IMR-90 (cell line): Measurements from ENCODE around the gene ZNRF3. TPM values are rescaled to one million over a fixed set of nuclear protein-coding genes. Genes with fewer than 3 reads are reported as not detected.
"Not testable (repeated sequence)": the region's sequence is repeated elsewhere in the genome, so short reads cannot be mapped to it uniquely, and the experiment has no call there.

Source experiments
- ATAC-seq: fragments of 200-7000 bp; cut with Tn5 transposase; 2 replicates; pipeline ENCODE4 v1.9.1; 2020; ENCODE audit warnings: low read depth, mild to moderate bottlenecking, moderate library complexity
- BruUV-seq: library from RNA; stranded (reverse); fragments of 400-500 nt; replicated peaks from 2 replicates; lab custom pipeline; 2021; lab: Mats Ljungman, UMichigan
- CTCF ChIA-PET: fragments of 300-600 bp; formaldehyde crosslinking; extraction: SDS; loops from one replicate; lab custom pipeline; 2021; ENCODE audit warnings: antibody characterized with exemption; lab: Yijun Ruan, JAX
- POLR2A ChIA-PET: fragments of 300-600 bp; sonication (Branson Sonifier 250); formaldehyde crosslinking; loops from one replicate; lab custom pipeline; 2022; ENCODE audit warnings: antibody characterized with exemption; ENCODE audit not compliant: unreplicated experiment; lab: Charles Lee
- DNase-seq: peaks from one replicate; pipeline ENCODE4 v3.0.0; 2013
- H2AFZ ChIP-seq: replicated peaks from 2 replicates; pipeline ENCODE3; 2013; ENCODE audit warnings: low read length, mild to moderate bottlenecking; ENCODE audit not compliant: poor library complexity
- H2AK5ac ChIP-seq: 2 replicates; pipeline ENCODE4 v1.6.1; 2013; ENCODE audit warnings: low read depth, low read length, inconsistent platforms
- H2AK9ac ChIP-seq: replicated peaks from 2 replicates; pipeline ENCODE3; 2013; ENCODE audit warnings: mild to moderate bottlenecking, low read depth, low read length, moderate library complexity; ENCODE audit not compliant: poor library complexity
- H2BK120ac ChIP-seq: 2 replicates; pipeline ENCODE4 v1.6.1; 2013; ENCODE audit warnings: low read depth, low read length, inconsistent platforms
- H2BK15ac ChIP-seq: 3 replicates; pipeline ENCODE4 v1.6.1; 2013; ENCODE audit warnings: low read depth, low read length, inconsistent platforms
- H2BK20ac ChIP-seq: 2 replicates; pipeline ENCODE4 v1.6.1; 2013; ENCODE audit warnings: low read depth, mild to moderate bottlenecking, inconsistent platforms, low read length, moderate library complexity
- H2BK5ac ChIP-seq: 2 replicates; pipeline ENCODE4 v1.6.1; 2013; ENCODE audit warnings: mild to moderate bottlenecking, low read depth, low read length, inconsistent platforms; ENCODE audit not compliant: poor library complexity, severe bottlenecking
- H3K14ac ChIP-seq: replicated peaks from 2 replicates; pipeline ENCODE4 v1.6.1; 2013; ENCODE audit warnings: low read depth, low read length, inconsistent platforms
- H3K18ac ChIP-seq: 2 replicates; pipeline ENCODE4 v1.6.1; 2013; ENCODE audit warnings: low read depth, low read length, control low read depth
- H3K23ac ChIP-seq: 2 replicates; pipeline ENCODE4 v1.6.1; 2013; ENCODE audit warnings: low read depth, low read length, inconsistent platforms
- H3K27ac ChIP-seq: 2 replicates; pipeline ENCODE4 v1.5.1; 2013; ENCODE audit warnings: mild to moderate bottlenecking, control low read depth, low read length; ENCODE audit not compliant: insufficient read depth
- H3K27me3 ChIP-seq: 2 replicates; pipeline ENCODE4 v1.6.1; 2013; ENCODE audit warnings: low read length; ENCODE audit not compliant: control insufficient read depth, insufficient read depth
- H3K36me3 ChIP-seq: 2 replicates; pipeline ENCODE4 v1.6.1; 2013; ENCODE audit warnings: low read length, mixed read lengths; ENCODE audit not compliant: control insufficient read depth, insufficient read depth
- H3K4ac ChIP-seq: 2 replicates; pipeline ENCODE4 v1.6.1; 2013; ENCODE audit warnings: low read depth, low read length, inconsistent platforms
- H3K4me1 ChIP-seq: 2 replicates; pipeline ENCODE4 v1.6.1; 2013; ENCODE audit warnings: low read length, mixed read lengths; ENCODE audit not compliant: control insufficient read depth, insufficient read depth
- H3K4me2 ChIP-seq: 2 replicates; pipeline ENCODE4 v1.6.1; 2013; ENCODE audit warnings: low read depth, mild to moderate bottlenecking, control low read depth, low read length, moderate library complexity
- H3K4me3 ChIP-seq: 2 replicates; pipeline ENCODE4 v1.5.1; 2013; ENCODE audit warnings: low read depth, mild to moderate bottlenecking, control low read depth, low read length, moderate library complexity; ENCODE audit not compliant: insufficient read depth
- H3K56ac ChIP-seq: 2 replicates; pipeline ENCODE4 v1.6.1; 2013; ENCODE audit warnings: low read length, inconsistent platforms; ENCODE audit not compliant: insufficient read depth; ENCODE audit errors: extremely low read depth
- H3K79me1 ChIP-seq, 2 experiments: 2 replicates each; pipeline ENCODE4 v1.6.1; 2013; ENCODE audit warnings: low read length in 2 of 2, inconsistent platforms in 1 of 2, low read depth in 1 of 2
- H3K9ac ChIP-seq: 2 replicates; pipeline ENCODE4 v1.6.1; 2013; ENCODE audit warnings: low read depth, low read length, control low read depth
- H3K9me1 ChIP-seq: 2 replicates; pipeline ENCODE4 v1.6.1; 2013; ENCODE audit warnings: low read length, inconsistent platforms; ENCODE audit not compliant: insufficient read depth
- H3K9me3 ChIP-seq: 2 replicates; pipeline ENCODE4 v1.6.1; 2013; ENCODE audit warnings: low read length; ENCODE audit not compliant: control insufficient read depth, insufficient read depth
- H4K20me1 ChIP-seq: 2 replicates; pipeline ENCODE4 v1.6.1; 2013; ENCODE audit warnings: low read length, inconsistent platforms; ENCODE audit not compliant: insufficient read depth
- H4K5ac ChIP-seq: 2 replicates; pipeline ENCODE4 v1.6.1; 2013; ENCODE audit warnings: mild to moderate bottlenecking, low read depth, low read length, control low read depth
- H4K8ac ChIP-seq, 2 experiments: 2 replicates each; pipeline ENCODE4 v1.6.1; 2013; ENCODE audit warnings: low read depth in 2 of 2, low read length in 2 of 2, control low read depth in 1 of 2, inconsistent platforms in 1 of 2
- H4K91ac ChIP-seq: 2 replicates; pipeline ENCODE4 v1.6.1; 2013; ENCODE audit warnings: low read depth, low read length, inconsistent platforms; ENCODE audit not compliant: insufficient read depth
- CEBPB ChIP-seq: IDR thresholded peaks from 2 replicates; pipeline ENCODE4 v1.6.1; 2012; ENCODE audit warnings: low read depth, low read length, improper control_type of control experiment
- MAZ ChIP-seq: IDR thresholded peaks from 2 replicates; pipeline ENCODE4 v1.6.1; 2012; ENCODE audit warnings: low read depth, mild to moderate bottlenecking, low read length, improper control_type of control experiment, moderate library complexity, borderline replicate concordance
- MXI1 ChIP-seq: IDR thresholded peaks from 2 replicates; pipeline ENCODE4 v1.6.1; 2012; ENCODE audit warnings: low read depth, mild to moderate bottlenecking, low read length, moderate library complexity, borderline replicate concordance
- NFE2L2 ChIP-seq: fragments of 150-350 bp; IDR thresholded peaks from 2 replicates; pipeline ENCODE4 v1.6.1; 2016; ENCODE audit warnings: low read depth, mild to moderate bottlenecking, low read length
- RAD21 ChIP-seq: IDR thresholded peaks from 2 replicates; pipeline ENCODE4 v1.6.1; 2012; ENCODE audit warnings: low read length, improper control_type of control experiment
- RFX5 ChIP-seq: IDR thresholded peaks from 2 replicates; pipeline ENCODE4 v1.8.0; 2012; ENCODE audit warnings: low read depth, mild to moderate bottlenecking, low read length, moderate library complexity
- WGBS, 2 experiments: methylation state at CpG; one replicate each; pipeline versions ENCODE4 v1.1.5 to v1.1.7; 2013; ENCODE audit warnings: missing lambda C conversion rate in 2 of 2; ENCODE audit not compliant: insufficient read length in 1 of 2; ENCODE audit errors: extremely low coverage in 2 of 2; 5-methylcytosine and 5-hydroxymethylcytosine counted together
- dilution Hi-C: fragments of 300-500 bp; cut with HindIII; formaldehyde crosslinking; loops from one replicate; pipeline ENCODE4 v1.14.3; 2018; ENCODE audit warnings: low sequenced_read_pairs; ENCODE audit not compliant: unreplicated experiment
- in situ Hi-C: fragments of 300-500 bp; cut with MboI; formaldehyde crosslinking; loops from 3 replicates; pipeline ENCODE4 v1.14.3; 2019; ENCODE audit warnings: low sequenced_read_pairs, inconsistent platforms, mixed read lengths
- intact Hi-C: fragments of 100-400 bp; cut with micrococcal nuclease; formaldehyde crosslinking; loops from 2 replicates; pipeline ENCODE4 v1.10.0; 2022
- polyA plus RNA-seq, 3 experiments: library from polyadenylated mRNA; depleted of rRNA; stranded (reverse); fragments of >200 nt; gene quantifications; 2 replicates each; pipeline ENCODE4 v1.2.3, GENCODE V29; 2012; ENCODE audit warnings: low replicate concordance in 1 of 3
- total RNA-seq: library from RNA; depleted of rRNA; stranded (reverse); fragments of >200 nt; gene quantifications from 2 replicates; pipeline ENCODE4 v1.2.3, GENCODE V29; 2012
- TF ChIP-seq, protein P1 (sequence below): fragments of 150-350 bp; IDR thresholded peaks from 2 replicates; pipeline ENCODE4 v1.6.1; 2017; ENCODE audit warnings: mild to moderate bottlenecking, antibody characterized with exemption, low read length, low read depth

ZNRF3 gene
- total and polyA plus RNA-seq, 2 of the 4 experiments (the other 2 are of a cell fraction), result 1.4 to 2.4 TPM

DNA sequence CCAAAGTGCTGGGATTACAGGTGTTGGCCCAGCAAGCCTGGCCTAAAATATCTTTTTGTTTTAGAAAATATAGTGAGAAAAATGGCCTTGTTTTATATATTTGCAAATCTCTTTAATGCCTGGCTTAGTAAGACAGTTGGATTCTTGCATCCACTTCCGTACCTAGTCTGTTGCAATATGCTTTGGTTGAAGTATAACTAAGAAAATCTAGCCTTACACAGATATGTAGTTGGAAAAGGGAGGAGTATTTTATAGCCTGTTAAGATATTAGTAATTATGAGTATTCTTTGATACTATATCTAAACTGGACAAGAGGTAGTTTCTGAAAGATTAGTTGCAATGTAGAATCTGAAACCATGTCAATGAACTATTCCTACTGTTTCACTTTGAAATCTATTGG is 65.1 kb downstream of the ZNRF3 start:
- no peak for TF ChIP-seq CEBPB
- TF ChIP-seq, protein P1, sequence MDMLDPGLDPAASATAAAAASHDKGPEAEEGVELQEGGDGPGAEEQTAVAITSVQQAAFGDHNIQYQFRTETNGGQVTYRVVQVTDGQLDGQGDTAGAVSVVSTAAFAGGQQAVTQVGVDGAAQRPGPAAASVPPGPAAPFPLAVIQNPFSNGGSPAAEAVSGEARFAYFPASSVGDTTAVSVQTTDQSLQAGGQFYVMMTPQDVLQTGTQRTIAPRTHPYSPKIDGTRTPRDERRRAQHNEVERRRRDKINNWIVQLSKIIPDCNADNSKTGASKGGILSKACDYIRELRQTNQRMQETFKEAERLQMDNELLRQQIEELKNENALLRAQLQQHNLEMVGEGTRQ, result no peak
- TF ChIP-seq MXI1, result no peak
- no peak for TF ChIP-seq MAZ
- TF ChIP-seq RAD21, result no peak
- TF ChIP-seq RFX5, result no peak
- no peak for TF ChIP-seq NFE2L2
- no peak overlapping the region for H4K5ac ChIP-seq
- no peak overlapping the region for H3K14ac ChIP-seq
- H2BK120ac ChIP-seq, result no peak overlapping the region
- peaks cover 11% of the 10 kb centered on the region for H3K4me1 ChIP-seq
- H3K9me3 ChIP-seq, result peaks cover 4% of the 10 kb centered on the region
- H2AFZ ChIP-seq, result no peak overlapping the region
- H3K27me3 ChIP-seq, result no peaks in the 10 kb centered on the region
- H3K18ac ChIP-seq, result no peak overlapping the region
- no peaks in the 10 kb centered on the region for H3K36me3 ChIP-seq
- no peak overlapping the region for H3K27ac ChIP-seq
- H3K9me1 ChIP-seq, result peaks cover 3% of the 10 kb centered on the region; the same call in 1 of the 2 replicates
- DNase-seq (no peak), ATAC-seq (no peak)
- no peak overlapping the region for H3K4ac ChIP-seq
- no peak overlapping the region for H2BK5ac ChIP-seq
- peaks cover 8% of the 10 kb centered on the region; the same call in 1 of the 2 replicates for H4K20me1 ChIP-seq
- no peak overlapping the region for H2AK9ac ChIP-seq
- WGBS, 2 experiments, result no CpG with 5 or more reads among the region's 1 CpG
- H2BK15ac ChIP-seq, result no peak overlapping the region
- H3K9ac ChIP-seq, result no peak overlapping the region
- H3K56ac ChIP-seq, result no peak overlapping the region
- ChIA-PET CTCF (no interaction called here), POLR2A (no interaction called here)
- H3K4me2 ChIP-seq, result no peak overlapping the region
- intact Hi-C loops (no loop called here), in situ Hi-C loops (no loop called here), dilution Hi-C loops (no loop called here)
- BruUV-seq, result no TSS peak
- H3K4me3 ChIP-seq, result no peak overlapping the region
- H3K79me1 ChIP-seq, result peaks cover 9 to 32% of the 10 kb centered on the region in 2 experiments; a peak in 2 of 4 replicates
- H4K91ac ChIP-seq, result no peak overlapping the region
- no peak overlapping the region for H3K23ac ChIP-seq
- no peak overlapping the region for H2AK5ac ChIP-seq
- no peak overlapping the region for H2BK20ac ChIP-seq
- no peak overlapping the region for H4K8ac ChIP-seq

DNA sequence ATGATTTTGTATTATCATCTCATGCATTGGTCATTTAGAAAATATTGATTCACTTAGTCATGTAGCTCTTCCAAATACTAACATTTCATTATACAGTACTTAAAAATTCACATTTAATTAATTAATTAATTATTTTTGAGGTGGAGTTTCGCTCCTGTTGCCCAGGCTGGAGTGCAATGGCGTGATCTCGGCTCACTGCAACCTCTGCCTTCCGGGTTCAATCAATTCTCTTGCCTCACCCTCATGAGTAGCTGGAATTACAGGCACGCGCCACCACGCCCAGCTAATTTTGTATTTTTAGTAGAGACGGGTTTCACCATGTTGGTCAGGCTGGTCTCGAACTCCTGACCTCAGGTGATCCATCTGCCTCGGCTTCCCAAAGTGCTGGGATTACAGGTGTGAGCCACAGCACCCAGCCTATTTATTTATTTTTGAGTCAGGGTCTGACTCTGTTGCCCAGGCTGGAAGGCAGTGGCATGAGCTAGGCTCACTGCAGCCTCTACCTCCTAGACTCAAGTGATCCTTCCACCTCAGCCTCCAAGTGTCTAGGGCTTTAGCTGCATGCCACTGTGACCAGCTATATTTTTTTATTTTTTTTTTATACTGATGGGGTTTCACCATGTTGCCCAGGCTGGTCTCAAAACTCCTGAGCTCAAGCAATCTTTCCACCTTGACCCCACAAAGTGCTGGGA is 65.6 kb downstream of the ZNRF3 start:
- H3K27me3 ChIP-seq, H4K8ac ChIP-seq, H2BK5ac ChIP-seq, H3K14ac ChIP-seq, H3K4me3 ChIP-seq, POLR2A ChIA-PET, H2AFZ ChIP-seq, H2AK5ac ChIP-seq, H3K9ac ChIP-seq, H3K9me3 ChIP-seq, H2BK120ac ChIP-seq, H3K56ac ChIP-seq, in situ Hi-C loops, DNase-seq, H4K91ac ChIP-seq, ATAC-seq, H3K9me1 ChIP-seq, BruUV-seq, H3K23ac ChIP-seq, H4K5ac ChIP-seq, H2BK20ac ChIP-seq, H4K20me1 ChIP-seq, H3K4ac ChIP-seq, H2AK9ac ChIP-seq, dilution Hi-C loops, H3K4me2 ChIP-seq, intact Hi-C loops, H2BK15ac ChIP-seq, H3K36me3 ChIP-seq: not testable (repeated sequence)
- Histone ChIP-seq H3K79me1 (peaks cover 9 to 36% of the 10 kb centered on the region in 2 experiments; a peak in 2 of 4 replicates), H3K18ac (peak overlapping the region; percentile 59; the same call in 1 of the 2 replicates), H3K4me1 (peaks cover 11% of the 10 kb centered on the region), H3K27ac (peak overlapping the region; percentile 44; the same call in 1 of the 2 replicates)
- no CpG with 5 or more reads among the region's 10 CpGs for WGBS, 2 experiments
- CTCF ChIA-PET, result interaction anchor here (1.0 kb wide), 1 partner anchor 92 kb away, joined by 3 read pairs; no protein-coding TSS in a partner anchor
